SK-N-MC (cell line): ENCODE measurements around the gene MAML3.

Source experiments
- DNase-seq: peaks from one replicate; pipeline ENCODE4 v3.0.0-alpha.2; 2011; ENCODE audit warnings: low read depth, low spot score
- H3K27ac ChIP-seq: fragments of 200-600 bp; sonication (generic); 2 replicates; pipeline ENCODE4 v1.5.1; 2016; ENCODE audit warnings: mixed run types
- H3K36me3 ChIP-seq: fragments of 200-600 bp; sonication (generic); 2 replicates; pipeline ENCODE4 v1.6.1; 2017; ENCODE audit warnings: antibody characterized with exemption, low read length, mixed read lengths; ENCODE audit not compliant: insufficient read depth
- H3K4me3 ChIP-seq: fragments of 200-600 bp; sonication (generic); 2 replicates; pipeline ENCODE4 v1.5.1; 2016
- H3K9ac ChIP-seq: fragments of 200-600 bp; sonication (generic); 2 replicates; pipeline ENCODE4 v1.8.0; 2017; ENCODE audit warnings: mixed run types, mixed read lengths; ENCODE audit not compliant: insufficient read length
- H3K9me3 ChIP-seq: fragments of 200-600 bp; sonication (generic); 2 replicates; pipeline ENCODE4 v1.6.1; 2017; ENCODE audit warnings: low read depth, mild to moderate bottlenecking, antibody characterized with exemption, low read length, moderate library complexity, mixed read lengths
- EZH2 ChIP-seq: fragments of 200-600 bp; sonication (generic); IDR thresholded peaks from one replicate; pipeline ENCODE4 v1.6.1; 2017; ENCODE audit warnings: antibody characterized with exemption
- FOXP2 ChIP-seq: optimal IDR thresholded peaks from 2 replicates; pipeline ENCODE3; 2011; ENCODE audit warnings: mild to moderate bottlenecking, moderate library complexity; ENCODE audit not compliant: insufficient read depth; ENCODE audit errors: extremely low read length, control extremely low read depth
- POLR2AphosphoS5 ChIP-seq: IDR thresholded peaks from 2 replicates; pipeline ENCODE4 v1.6.1; 2012; ENCODE audit warnings: mild to moderate bottlenecking, low read depth, low read length, borderline replicate concordance

The MAML3 gene

DNA sequence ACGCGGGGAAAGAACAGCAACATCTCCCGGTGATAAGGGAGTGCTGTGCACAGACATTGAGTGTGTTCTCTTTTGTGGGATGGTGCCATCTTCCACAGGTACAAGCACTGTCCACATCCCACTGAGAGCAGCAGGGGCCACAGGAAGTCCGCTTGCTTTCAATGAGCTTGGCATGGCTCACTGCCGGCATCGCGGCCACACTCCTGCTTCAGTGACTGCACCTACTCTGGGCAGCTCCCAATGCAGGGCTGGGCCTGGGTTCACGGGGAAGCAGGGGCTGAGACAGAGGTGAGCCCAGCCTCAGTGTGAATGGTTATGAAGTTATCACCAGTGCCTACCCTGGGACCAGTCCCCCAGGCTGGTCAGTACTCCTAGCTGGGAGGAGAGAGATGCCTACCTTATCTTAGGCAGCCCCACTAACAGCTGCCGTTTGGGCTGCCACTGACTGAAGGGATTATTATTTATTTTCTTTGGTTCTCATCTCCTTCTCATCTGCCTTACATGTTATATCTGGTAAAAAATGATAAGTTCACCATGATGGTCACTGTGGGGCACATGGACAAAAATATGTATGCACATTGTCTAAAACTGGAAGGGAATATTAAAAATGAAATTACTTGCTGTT lies 389.2 kb downstream of the MAML3 start:
- no peaks in the 10 kb centered on the region for H3K36me3 ChIP-seq
- no peak overlapping the region for H3K9ac ChIP-seq
- no peak overlapping the region for H3K4me3 ChIP-seq
- peak overlapping the region; percentile 93 for H3K27ac ChIP-seq
- H3K9me3 ChIP-seq: no peaks in the 10 kb centered on the region
- TF ChIP-seq FOXP2: no peak
- TF ChIP-seq EZH2: no peak
- TF ChIP-seq POLR2AphosphoS5: no peak
- DNase-seq: no peak

- H3K9me3 ChIP-seq: no peaks in the 10 kb centered on the region
- TF ChIP-seq EZH2: no peak
- TF ChIP-seq POLR2AphosphoS5: no peak
- no peak for TF ChIP-seq FOXP2
- DNase-seq: no peak
- H3K9ac ChIP-seq: no peak overlapping the region
- H3K36me3 ChIP-seq: no peaks in the 10 kb centered on the region
- peak overlapping the region; percentile 93 for H3K27ac ChIP-seq
- H3K4me3 ChIP-seq: peak overlapping the region; percentile 29
Observed at GRCh38 chr4:139764182-139764581, 389.8 kb downstream of the MAML3 start.

GRCh38 chr4:139763672-139764071 lies 390.3 kb downstream of the MAML3 start:
- no peak for DNase-seq
- peak overlapping the region; percentile 29 for H3K4me3 ChIP-seq
- H3K9me3 ChIP-seq: no peaks in the 10 kb centered on the region
- no peaks in the 10 kb centered on the region for H3K36me3 ChIP-seq
- TF ChIP-seq FOXP2: no peak
- 0 out of 2 replicates have a peak, but pooled peaks have one; percentile 18 for TF ChIP-seq POLR2AphosphoS5
- peak overlapping the region; percentile 93 for H3K27ac ChIP-seq
- peak overlapping the region; percentile 29 for H3K9ac ChIP-seq

DNA sequence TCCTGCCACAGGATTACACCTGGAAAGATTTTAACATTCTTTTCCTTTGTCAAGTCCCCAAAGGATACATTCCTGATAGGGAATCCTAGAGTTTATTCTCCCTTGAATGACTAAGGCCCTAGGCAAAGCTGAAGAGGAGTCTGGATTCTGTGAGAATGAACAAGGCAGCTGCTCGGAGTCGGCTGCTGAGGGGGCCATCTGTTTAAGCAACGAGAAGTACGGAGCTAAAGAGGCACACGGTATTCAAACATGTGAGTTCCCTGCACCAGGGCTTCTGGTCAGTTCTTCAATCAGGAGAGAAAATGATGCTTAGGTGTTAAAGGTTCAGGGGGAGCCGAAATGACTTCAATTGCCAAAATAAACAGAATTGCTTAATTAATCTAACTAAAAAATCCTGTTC lies 390.8 kb downstream of the MAML3 start:
- peak overlapping the region; percentile 29 for H3K4me3 ChIP-seq
- TF ChIP-seq EZH2: no peak
- no peak for TF ChIP-seq FOXP2
- no peak for TF ChIP-seq POLR2AphosphoS5
- H3K36me3 ChIP-seq: no peaks in the 10 kb centered on the region
- H3K9ac ChIP-seq: peak overlapping the region; percentile 29
- no peak for DNase-seq
- H3K27ac ChIP-seq: peak overlapping the region; percentile 93
- no peaks in the 10 kb centered on the region for H3K9me3 ChIP-seq

DNA sequence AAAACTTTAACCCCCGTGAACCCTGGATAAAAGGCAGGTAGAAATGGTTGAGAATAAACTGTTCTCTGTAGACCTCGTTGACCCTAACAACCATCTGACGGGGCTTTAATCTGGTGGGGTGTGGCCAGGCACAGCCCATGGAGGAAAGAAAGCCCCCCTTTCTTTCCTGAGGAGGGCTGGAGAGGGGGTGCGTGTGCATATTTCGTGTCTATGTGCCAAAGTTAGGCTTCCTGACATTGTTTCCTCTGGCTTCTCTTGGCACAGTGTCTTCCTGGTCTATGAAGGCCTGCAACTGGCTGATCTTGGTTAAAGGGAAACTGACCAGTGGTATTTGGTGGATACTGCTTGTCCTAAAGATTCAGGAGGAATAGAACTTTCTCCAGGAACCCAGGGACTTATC lies 391.3 kb downstream of the MAML3 start:
- no peaks in the 10 kb centered on the region for H3K9me3 ChIP-seq

DNA sequence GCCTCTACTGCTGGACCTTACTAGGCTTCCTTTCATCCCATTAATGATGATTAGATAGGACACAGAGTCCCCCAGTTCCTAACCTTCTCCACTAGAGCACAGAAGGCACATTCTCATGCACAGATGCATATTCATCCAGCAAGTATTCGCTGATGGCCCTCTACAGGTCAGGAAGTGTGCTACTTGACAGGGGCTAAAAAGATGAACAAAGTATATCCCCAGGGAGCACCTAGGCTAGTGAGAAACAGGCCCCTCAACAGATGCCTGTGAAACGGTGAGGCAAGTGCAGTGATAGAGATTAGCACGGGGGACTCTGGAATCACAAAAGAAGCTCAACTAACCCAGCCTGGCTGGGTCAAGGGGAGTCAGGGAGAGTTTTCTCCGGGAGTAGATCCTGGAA lies 392.5 kb downstream of the MAML3 start:
- no peaks in the 10 kb centered on the region for H3K36me3 ChIP-seq
- H3K27ac ChIP-seq: no peak overlapping the region
- no peak overlapping the region for H3K4me3 ChIP-seq
- no peak overlapping the region for H3K9ac ChIP-seq
- TF ChIP-seq EZH2 (no peak), POLR2AphosphoS5 (no peak), FOXP2 (no peak)
- no peaks in the 10 kb centered on the region for H3K9me3 ChIP-seq
- no peak for DNase-seq

More for the DNA sequence above, 391.3 kb downstream of the MAML3 start:
- Histone ChIP-seq H3K27ac (peak overlapping the region; percentile 93), H3K36me3 (no peaks in the 10 kb centered on the region), H3K9ac (no peak overlapping the region), H3K4me3 (no peak overlapping the region; the same call in 1 of the 2 replicates)
- DNase-seq: no peak
- TF ChIP-seq EZH2: no peak
- TF ChIP-seq FOXP2: no peak
- no peak for TF ChIP-seq POLR2AphosphoS5

DNA sequence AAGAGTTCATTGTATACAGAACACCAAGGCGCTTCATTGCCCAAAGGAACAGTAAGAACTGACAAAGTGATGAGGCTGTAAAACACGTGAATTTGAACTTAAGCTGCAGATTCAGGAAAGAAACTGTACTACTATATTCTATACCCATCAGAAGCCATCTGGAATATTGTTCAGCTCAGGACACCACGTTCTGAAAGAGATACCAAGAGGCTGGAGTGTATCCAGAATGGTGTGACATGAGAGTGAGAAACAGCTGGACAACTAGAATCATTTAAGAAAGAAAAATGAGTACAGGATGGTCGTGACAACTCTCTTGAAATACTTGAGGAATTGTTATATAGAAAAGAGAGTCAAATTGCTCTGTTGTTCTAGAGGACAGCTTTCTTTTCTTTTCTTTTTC lies 393.4 kb downstream of the MAML3 start:
- no peak for TF ChIP-seq EZH2
- TF ChIP-seq POLR2AphosphoS5: no peak
- no peak for TF ChIP-seq FOXP2
- Histone ChIP-seq H3K27ac (no peak overlapping the region), H3K4me3 (no peak overlapping the region), H3K9me3 (no peaks in the 10 kb centered on the region), H3K9ac (no peak overlapping the region), H3K36me3 (no peaks in the 10 kb centered on the region)
- DNase-seq: no peak

DNA sequence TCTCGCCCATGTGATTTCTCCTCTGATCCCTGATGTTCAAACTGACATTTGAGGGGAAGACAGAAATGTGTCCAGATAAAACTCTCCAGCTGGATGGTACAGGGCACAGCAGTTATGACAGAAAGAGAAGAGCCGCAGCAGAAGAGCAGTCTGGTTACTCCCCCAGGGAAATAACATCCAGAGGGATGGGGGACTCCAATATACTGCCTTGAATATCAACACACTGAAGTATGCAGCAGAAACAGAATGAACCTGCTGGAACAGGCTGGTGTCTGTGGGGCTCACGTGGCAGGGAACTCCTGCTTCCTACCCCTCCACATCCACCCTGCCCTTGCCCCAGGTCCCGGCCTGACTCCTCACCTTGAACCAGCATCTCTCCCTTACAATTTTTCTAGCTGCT lies 394.9 kb downstream of the MAML3 start:
- H3K4me3 ChIP-seq: no peak overlapping the region
- H3K27ac ChIP-seq: no peak overlapping the region
- TF ChIP-seq EZH2 (no peak), FOXP2 (no peak), POLR2AphosphoS5 (no peak)
- no peak overlapping the region for H3K9ac ChIP-seq
- H3K9me3 ChIP-seq: no peaks in the 10 kb centered on the region
- H3K36me3 ChIP-seq: no peaks in the 10 kb centered on the region
- DNase-seq: no peak
